AG09309 (cell line): Measurements from ENCODE around the gene AKR1C8.
"Not testable (repeated sequence)": the region's sequence is repeated elsewhere in the genome, so short reads cannot be mapped to it uniquely, and the experiment has no call there.

Experiments
- DNase-seq: peaks from one replicate; pipeline ENCODE4 v3.0.0-alpha.2; 2010; ENCODE audit warnings: low read depth
- H3K4me3 ChIP-seq: 2 replicates; pipeline ENCODE4 v1.5.1; 2011; ENCODE audit warnings: mild to moderate bottlenecking, low read depth, low read length, moderate library complexity; ENCODE audit not compliant: control insufficient read depth
- CTCF ChIP-seq: IDR thresholded peaks from 2 replicates; pipeline ENCODE4 v1.5.1; 2011; ENCODE audit warnings: mild to moderate bottlenecking, low read depth, low read length, inconsistent platforms; ENCODE audit not compliant: insufficient read depth, control insufficient read depth; ENCODE audit errors: missing control alignments

The AKR1C8 gene

GRCh38 chr10:5195727-5196374 lies 10.9 kb upstream of the AKR1C8 start:
- TF ChIP-seq CTCF, result no peak
- DNase-seq, result no peak
- H3K4me3 ChIP-seq, result no peak overlapping the region

GRCh38 chr10:5194431-5194830 lies 9.5 kb upstream of the AKR1C8 start:
- H3K4me3 ChIP-seq, result no peak overlapping the region
- no peak for TF ChIP-seq CTCF
- DNase-seq, result no peak

GRCh38 chr10:5188358-5188757 lies 3.4 kb upstream of the AKR1C8 start:
- no peak for TF ChIP-seq CTCF
- H3K4me3 ChIP-seq, result no peak overlapping the region
- no peak for DNase-seq

- no peak for TF ChIP-seq CTCF
- no peak overlapping the region for H3K4me3 ChIP-seq
- DNase-seq, result no peak
Measured at GRCh38 chr10:5187867-5188266, 2.9 kb upstream of the AKR1C8 start.

- no peak overlapping the region for H3K4me3 ChIP-seq
- TF ChIP-seq CTCF, result no peak
- no peak for DNase-seq
Measured at GRCh38 chr10:5183923-5184322, 1.0 kb downstream of the AKR1C8 start.

- not testable (repeated sequence) for DNase-seq, H3K4me3 ChIP-seq
Measured at GRCh38 chr10:5180503-5180902, 4.4 kb downstream of the AKR1C8 start.

GRCh38 chr10:5175581-5175980 lies 9.4 kb downstream of the AKR1C8 start:
- DNase-seq, result not testable (repeated sequence)

GRCh38 chr10:5168897-5169420 lies 16.0 kb downstream of the AKR1C8 start:
- no peak for DNase-seq
- TF ChIP-seq CTCF, result no peak
- H3K4me3 ChIP-seq, result no peak overlapping the region

More at GRCh38 chr10:5175581-5175980, 9.4 kb downstream of the AKR1C8 start:
- H3K4me3 ChIP-seq, result not testable (repeated sequence)
